Measurements from ENCODE around the gene HSD17B7.
A peak's percentile ranks its signal among the peaks of the same experiment; 100 is the strongest.

Gene HSD17B7

GRCh38 chr1:162835157-162835899 is 44.8 kb downstream of the HSD17B7 start:
- peak overlapping the region; percentile 44 for H3K4me2 ChIP-seq
- no peaks in the 10 kb centered on the region for H4K20me1 ChIP-seq (ENCODE audit: insufficient read depth)
- TF ChIP-seq, protein P1, sequence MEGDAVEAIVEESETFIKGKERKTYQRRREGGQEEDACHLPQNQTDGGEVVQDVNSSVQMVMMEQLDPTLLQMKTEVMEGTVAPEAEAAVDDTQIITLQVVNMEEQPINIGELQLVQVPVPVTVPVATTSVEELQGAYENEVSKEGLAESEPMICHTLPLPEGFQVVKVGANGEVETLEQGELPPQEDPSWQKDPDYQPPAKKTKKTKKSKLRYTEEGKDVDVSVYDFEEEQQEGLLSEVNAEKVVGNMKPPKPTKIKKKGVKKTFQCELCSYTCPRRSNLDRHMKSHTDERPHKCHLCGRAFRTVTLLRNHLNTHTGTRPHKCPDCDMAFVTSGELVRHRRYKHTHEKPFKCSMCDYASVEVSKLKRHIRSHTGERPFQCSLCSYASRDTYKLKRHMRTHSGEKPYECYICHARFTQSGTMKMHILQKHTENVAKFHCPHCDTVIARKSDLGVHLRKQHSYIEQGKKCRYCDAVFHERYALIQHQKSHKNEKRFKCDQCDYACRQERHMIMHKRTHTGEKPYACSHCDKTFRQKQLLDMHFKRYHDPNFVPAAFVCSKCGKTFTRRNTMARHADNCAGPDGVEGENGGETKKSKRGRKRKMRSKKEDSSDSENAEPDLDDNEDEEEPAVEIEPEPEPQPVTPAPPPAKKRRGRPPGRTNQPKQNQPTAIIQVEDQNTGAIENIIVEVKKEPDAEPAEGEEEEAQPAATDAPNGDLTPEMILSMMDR (conservative IDR thresholded peaks at IDR 0.05; ENCODE audit: low read depth, low read length), result no peak
- H3K27ac ChIP-seq, result peak overlapping the region; percentile 11; the same call in 1 of the 2 replicates
- H3K27me3 ChIP-seq (ENCODE audit: insufficient read depth, low read depth), result no peaks in the 10 kb centered on the region
- H3K36me3 ChIP-seq (ENCODE audit: insufficient read depth), result no peaks in the 10 kb centered on the region
- H2AFZ ChIP-seq (ENCODE audit: low read depth), result no peak overlapping the region
- no peaks in the 10 kb centered on the region for H3K79me2 ChIP-seq (ENCODE audit: insufficient read depth, low read depth)
- no peak overlapping the region for H3K4me3 ChIP-seq (IDR thresholded peaks at IDR 0.05; ENCODE audit: insufficient read depth, low read depth, low read length)
- H3K4me1 ChIP-seq (ENCODE audit: low read depth, poor library complexity, severe bottlenecking), result peaks cover 37% of the 10 kb centered on the region
- no peak overlapping the region for H3K9ac ChIP-seq

GRCh38 chr1:162838863-162839262 is 48.4 kb downstream of the HSD17B7 start:
- no peak overlapping the region for H3K9ac ChIP-seq
- H4K20me1 ChIP-seq (ENCODE audit: insufficient read depth), result no peaks in the 10 kb centered on the region

DNA sequence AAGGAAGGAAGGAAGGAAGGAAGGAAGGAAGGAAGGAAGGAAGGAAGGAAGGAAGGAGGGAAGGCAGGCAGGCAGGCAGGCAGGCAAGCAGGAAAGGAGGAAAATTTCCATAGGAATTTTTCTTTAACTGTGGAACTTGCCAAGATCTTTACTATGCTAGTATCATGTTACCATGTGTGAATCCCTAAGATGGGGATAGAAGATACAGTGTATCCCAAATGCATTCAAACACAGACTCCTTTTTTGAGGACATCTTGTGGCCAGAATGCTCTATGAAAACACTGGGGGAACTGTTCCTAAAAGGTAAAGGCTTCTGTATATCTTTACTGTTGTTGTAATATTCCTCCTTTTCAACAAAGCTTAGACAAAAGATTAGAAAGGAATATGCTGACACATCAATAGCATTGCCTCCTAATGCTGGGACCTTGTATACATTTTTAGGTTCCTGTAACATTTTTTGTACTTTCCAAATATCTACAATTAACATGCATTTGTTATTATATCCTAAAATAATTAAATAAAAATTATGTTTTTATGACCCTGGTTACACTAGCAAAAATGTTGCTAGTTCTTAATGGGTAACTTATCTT is 49.8 kb downstream of the HSD17B7 start:
- H3K27me3 ChIP-seq (ENCODE audit: insufficient read depth, low read depth), result no peaks in the 10 kb centered on the region
- H3K4me1 ChIP-seq (ENCODE audit: low read depth, poor library complexity, severe bottlenecking), result peaks cover 18% of the 10 kb centered on the region
- TF ChIP-seq, protein P1 (conservative IDR thresholded peaks at IDR 0.05; ENCODE audit: low read depth, low read length), result no peak
- H3K27ac ChIP-seq, result no peak overlapping the region
- H3K79me2 ChIP-seq (ENCODE audit: insufficient read depth, low read depth), result no peaks in the 10 kb centered on the region
- H2AFZ ChIP-seq (ENCODE audit: low read depth), result no peak overlapping the region
- no peak overlapping the region for H3K4me3 ChIP-seq (IDR thresholded peaks at IDR 0.05; ENCODE audit: insufficient read depth, low read depth, low read length)
- H3K9ac ChIP-seq, result no peak overlapping the region
- no peaks in the 10 kb centered on the region for H4K20me1 ChIP-seq (ENCODE audit: insufficient read depth)
- H3K36me3 ChIP-seq (ENCODE audit: insufficient read depth), result no peaks in the 10 kb centered on the region
- H3K4me2 ChIP-seq, result no peak overlapping the region

More at GRCh38 chr1:162838863-162839262, 48.4 kb downstream of the HSD17B7 start:
- no peaks in the 10 kb centered on the region for H3K27me3 ChIP-seq (ENCODE audit: insufficient read depth, low read depth)
- H3K4me1 ChIP-seq (ENCODE audit: low read depth, poor library complexity, severe bottlenecking), result peaks cover 32% of the 10 kb centered on the region
- H3K4me2 ChIP-seq, result no peak overlapping the region
- TF ChIP-seq, protein P1 (conservative IDR thresholded peaks at IDR 0.05; ENCODE audit: low read depth, low read length), result no peak
- no peaks in the 10 kb centered on the region for H3K79me2 ChIP-seq (ENCODE audit: insufficient read depth, low read depth)
- H3K4me3 ChIP-seq (IDR thresholded peaks at IDR 0.05; ENCODE audit: insufficient read depth, low read depth, low read length), result no peak overlapping the region
- no peak overlapping the region for H3K27ac ChIP-seq
- no peaks in the 10 kb centered on the region for H3K36me3 ChIP-seq (ENCODE audit: insufficient read depth)
- no peak overlapping the region for H2AFZ ChIP-seq (ENCODE audit: low read depth)

DNA sequence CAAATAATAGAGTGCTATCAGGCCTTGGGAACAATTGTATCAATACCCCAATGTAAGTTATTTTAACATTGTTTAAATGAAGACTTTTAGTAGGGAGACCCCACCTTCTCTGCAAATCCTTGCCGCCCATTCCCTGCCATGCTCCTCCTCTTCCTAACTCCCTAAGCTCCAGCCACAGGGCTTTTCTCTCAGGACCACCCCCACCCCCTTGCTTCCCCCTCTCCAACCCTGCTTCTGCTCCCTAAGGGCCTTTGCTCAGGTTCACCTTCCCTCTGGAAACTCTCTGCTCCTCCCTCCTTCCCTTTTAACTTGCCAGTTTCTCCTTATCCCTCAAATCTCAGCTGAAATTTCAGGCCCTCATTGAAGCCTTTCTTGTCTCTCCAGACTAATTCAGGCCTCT is 53.7 kb downstream of the HSD17B7 start:
- Histone ChIP-seq H3K79me2 (ENCODE audit: insufficient read depth, low read depth) (no peaks in the 10 kb centered on the region), H3K4me3 (IDR thresholded peaks at IDR 0.05; ENCODE audit: insufficient read depth, low read depth, low read length) (no peak overlapping the region), H3K9ac (no peak overlapping the region), H3K4me1 (ENCODE audit: low read depth, poor library complexity, severe bottlenecking) (peaks cover 4% of the 10 kb centered on the region), H3K27ac (no peak overlapping the region), H2AFZ (ENCODE audit: low read depth) (no peak overlapping the region), H3K4me2 (no peak overlapping the region), H3K36me3 (ENCODE audit: insufficient read depth) (no peaks in the 10 kb centered on the region), H3K27me3 (ENCODE audit: insufficient read depth, low read depth) (no peaks in the 10 kb centered on the region), H4K20me1 (ENCODE audit: insufficient read depth) (no peaks in the 10 kb centered on the region)
- TF ChIP-seq, protein P1 (conservative IDR thresholded peaks at IDR 0.05; ENCODE audit: low read depth, low read length), result no peak

Measured in KMS-11 (cell line).